ENCODE data around the gene FUS. TPM values are rescaled to one million over a fixed set of nuclear protein-coding genes. Genes with fewer than 3 reads are reported as not detected.

The FUS gene
- total RNA-seq, 2 experiments from 2014 or later: 486 to 533 TPM

GRCh38 chr16:31202414-31203375 is 22.8 kb downstream of the FUS start, which contains the start of gene PYCARD:
PYCARD (minus strand) TSS chr16:31202760; CDS start chr16:31202690, 70 bp downstream.
- no peak for TF ChIP-seq CTCF (IDR thresholded peaks at IDR 0.05)
- CTCF ChIA-PET: interaction anchor here (0.6 to 3.0 kb wide), 8 partner anchors 11 to 666 kb away, joined by 3 to 12 read pairs (median 4); partner anchors contain the start of gene TRIM72
- peak; percentile 45 for DNase-seq
- Mint-ChIP-seq H3K4me3 (peak within 1 kb of the TSS; percentile 75), H3K27me3 (no peaks in the 10 kb centered on the region), H3K27ac (peak within 1 kb of the TSS; percentile 47), H3K36me3 (ENCODE audit: low read depth) (peaks cover 12% of the 10 kb centered on the region), H3K9me3 (no peaks in the 10 kb centered on the region), H3K4me1 (ENCODE audit: low read depth) (peaks cover 40% of the 10 kb centered on the region)
- intact Hi-C loops (cut with micrococcal nuclease): loop anchor here (10.0 kb wide), 1 partner anchor 242 kb away; the partner anchor contains the start of gene ZNF843
- ATAC-seq: peak; percentile 24
- POLR2A ChIA-PET: interaction anchor here (0.8 to 17.2 kb wide), 12 partner anchors 8 to 241 kb away, joined by 3 to 482 read pairs (median 6); partner anchors contain the start of genes FUS, KAT8 and TRIM72

- H3K27ac Mint-ChIP-seq: no peak overlapping the region
- no peaks in the 10 kb centered on the region for H3K27me3 Mint-ChIP-seq
- H3K4me1 Mint-ChIP-seq (ENCODE audit: low read depth): peaks cover 19% of the 10 kb centered on the region
- ChIA-PET POLR2A (interaction anchor here (0.6 to 17.2 kb wide), 4 partner anchors 9 to 115 kb away, joined by 5 to 482 read pairs (median 61); partner anchors contain the start of genes FUS and TRIM72), CTCF (interaction anchor here (0.9 kb wide), 1 partner anchor 128 kb away, joined by 3 read pairs; no protein-coding TSS in a partner anchor)
- peaks cover 3% of the 10 kb centered on the region for H3K36me3 Mint-ChIP-seq (ENCODE audit: low read depth)
- no peak for TF ChIP-seq CTCF (IDR thresholded peaks at IDR 0.05)
- no peak for DNase-seq
- no peak for ATAC-seq
- intact Hi-C loops (cut with micrococcal nuclease): loop anchor here (10.0 kb wide), 1 partner anchor 240 kb away; the partner anchor contains the start of gene ZNF843
- no peak overlapping the region for H3K4me3 Mint-ChIP-seq
- H3K9me3 Mint-ChIP-seq: no peaks in the 10 kb centered on the region
These were observed 25.1 kb downstream of the FUS start for GRCh38 chr16:31204871-31205666.

GRCh38 chr16:31206776-31207175 is 26.8 kb downstream of the FUS start:
- H3K4me3 Mint-ChIP-seq: no peak overlapping the region
- no peak for DNase-seq
- no peaks in the 10 kb centered on the region for H3K9me3 Mint-ChIP-seq
- TF ChIP-seq CTCF (IDR thresholded peaks at IDR 0.05): no peak
- ChIA-PET CTCF (interaction anchor here (1.5 to 2.2 kb wide), 2 partner anchors 9 to 10 kb away, joined by 3 to 9 read pairs; partner anchors contain the start of gene PYDC1), POLR2A (interaction anchor here (1.1 to 3.0 kb wide), 6 partner anchors 9 to 27 kb away, joined by 3 to 35 read pairs (median 6); partner anchors contain the start of gene FUS)
- ATAC-seq: no peak
- H3K27me3 Mint-ChIP-seq: no peaks in the 10 kb centered on the region
- H3K36me3 Mint-ChIP-seq (ENCODE audit: low read depth): no peaks in the 10 kb centered on the region
- H3K27ac Mint-ChIP-seq: no peak overlapping the region
- H3K4me1 Mint-ChIP-seq (ENCODE audit: low read depth): peaks cover 10% of the 10 kb centered on the region
- intact Hi-C loops (cut with micrococcal nuclease): loop anchor here (10.0 kb wide), 1 partner anchor 238 kb away; the partner anchor contains the start of gene ZNF843

- ChIA-PET CTCF (interaction anchor here (0.6 to 1.6 kb wide), 3 partner anchors 10 to 170 kb away, joined by 3 to 6 read pairs (median 3); no protein-coding TSS in a partner anchor), POLR2A (interaction anchor here (1.0 to 4.8 kb wide), 6 partner anchors 10 to 33 kb away, joined by 3 to 48 read pairs (median 6); partner anchors contain the start of genes FUS and PYCARD)
- no peaks in the 10 kb centered on the region for H3K36me3 Mint-ChIP-seq (ENCODE audit: low read depth)
- no peak for ATAC-seq
- peaks cover 22% of the 10 kb centered on the region for H3K4me1 Mint-ChIP-seq (ENCODE audit: low read depth)
- no peak overlapping the region for H3K4me3 Mint-ChIP-seq
- peaks cover 34% of the 10 kb centered on the region for H3K27me3 Mint-ChIP-seq
- no peak overlapping the region for H3K27ac Mint-ChIP-seq
- H3K9me3 Mint-ChIP-seq: no peaks in the 10 kb centered on the region
- intact Hi-C loops (cut with micrococcal nuclease): no loop called here
- no peak for TF ChIP-seq CTCF (IDR thresholded peaks at IDR 0.05)
- DNase-seq: no peak
These were observed 33.4 kb downstream of the FUS start for GRCh38 chr16:31213342-31213741.
